ENCODE results near the gene CHRM4. TPM values are rescaled to one million over a fixed set of nuclear protein-coding genes. Genes with fewer than 3 reads are reported as not detected.

The CHRM4 gene
- total RNA-seq, 1 donor: 0.36 TPM

DNA sequence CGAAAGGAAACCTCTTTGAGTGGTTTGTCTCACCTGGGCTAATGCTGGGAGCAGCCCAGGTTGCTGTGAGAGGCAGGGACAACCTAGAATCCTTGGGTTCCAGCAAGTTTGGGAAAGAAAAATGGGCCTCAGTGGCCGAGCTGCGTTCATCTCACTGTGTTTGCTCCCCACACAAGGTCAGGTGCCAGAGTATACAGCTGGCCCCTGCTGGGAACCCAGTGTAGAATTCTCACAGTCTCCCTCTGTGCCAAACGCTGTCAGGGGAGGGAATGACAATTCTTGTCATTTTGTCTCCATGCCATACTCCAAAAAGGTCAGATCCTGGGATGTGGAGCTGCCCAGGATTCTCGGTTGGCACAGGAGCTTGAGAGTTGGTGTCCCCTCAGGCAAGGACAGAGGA lies 40.0 kb downstream of the CHRM4 start:
- Histone ChIP-seq H3K4me2 (ENCODE audit: insufficient read depth, low read length) (no peak overlapping the region), H3K36me3 (ENCODE audit: insufficient read depth, low read length) (no peaks in the 10 kb centered on the region), H3K27me3 (ENCODE audit: insufficient read depth, low read length) (no peaks in the 10 kb centered on the region), H4K20me1 (ENCODE audit: insufficient read depth, low read length) (peaks cover 24% of the 10 kb centered on the region), H3K9me3 (ENCODE audit: low read depth, low read length) (no peaks in the 10 kb centered on the region), H3K79me2 (ENCODE audit: insufficient read depth, low read length) (peaks cover 79% of the 10 kb centered on the region), H3K27ac (ENCODE audit: low read depth, low read length) (no peak overlapping the region), H3K4me1 (ENCODE audit: insufficient read depth, low read length) (peaks cover 16% of the 10 kb centered on the region), H3K4me3 (ENCODE audit: insufficient read depth, low read length) (no peak overlapping the region), H2AFZ (ENCODE audit: low read length) (no peak overlapping the region)
- TF ChIP-seq, protein P1, sequence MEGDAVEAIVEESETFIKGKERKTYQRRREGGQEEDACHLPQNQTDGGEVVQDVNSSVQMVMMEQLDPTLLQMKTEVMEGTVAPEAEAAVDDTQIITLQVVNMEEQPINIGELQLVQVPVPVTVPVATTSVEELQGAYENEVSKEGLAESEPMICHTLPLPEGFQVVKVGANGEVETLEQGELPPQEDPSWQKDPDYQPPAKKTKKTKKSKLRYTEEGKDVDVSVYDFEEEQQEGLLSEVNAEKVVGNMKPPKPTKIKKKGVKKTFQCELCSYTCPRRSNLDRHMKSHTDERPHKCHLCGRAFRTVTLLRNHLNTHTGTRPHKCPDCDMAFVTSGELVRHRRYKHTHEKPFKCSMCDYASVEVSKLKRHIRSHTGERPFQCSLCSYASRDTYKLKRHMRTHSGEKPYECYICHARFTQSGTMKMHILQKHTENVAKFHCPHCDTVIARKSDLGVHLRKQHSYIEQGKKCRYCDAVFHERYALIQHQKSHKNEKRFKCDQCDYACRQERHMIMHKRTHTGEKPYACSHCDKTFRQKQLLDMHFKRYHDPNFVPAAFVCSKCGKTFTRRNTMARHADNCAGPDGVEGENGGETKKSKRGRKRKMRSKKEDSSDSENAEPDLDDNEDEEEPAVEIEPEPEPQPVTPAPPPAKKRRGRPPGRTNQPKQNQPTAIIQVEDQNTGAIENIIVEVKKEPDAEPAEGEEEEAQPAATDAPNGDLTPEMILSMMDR (IDR thresholded peaks at IDR 0.05; ENCODE audit: extremely low read depth, low read depth, low read length): no peak
- DNase-seq (ENCODE audit: insufficient read length, low spot score, missing footprints): no peak

DNA sequence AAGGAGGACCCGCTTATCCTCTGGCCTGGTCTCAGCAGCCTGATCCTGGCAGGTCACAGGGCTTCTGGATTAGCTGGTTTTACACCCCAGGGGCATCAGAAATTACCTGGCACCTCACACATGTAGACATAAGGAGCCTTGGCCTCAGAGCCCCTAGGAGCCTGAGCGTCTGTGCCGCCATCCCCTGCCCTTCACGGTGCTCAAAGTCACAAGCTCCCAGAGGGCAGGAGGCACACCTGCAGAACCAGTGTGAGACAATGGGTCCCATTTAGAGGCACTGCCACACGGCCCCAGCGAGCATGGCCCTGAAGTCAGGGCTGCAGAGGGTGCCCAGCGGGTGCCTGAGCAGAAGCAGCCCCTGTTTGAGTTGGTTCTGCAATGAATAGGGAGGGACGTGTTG lies 40.4 kb downstream of the CHRM4 start:
- DNase-seq (ENCODE audit: insufficient read length, low spot score, missing footprints): no peak
- Histone ChIP-seq H3K27ac (ENCODE audit: low read depth, low read length) (no peak overlapping the region), H2AFZ (ENCODE audit: low read length) (no peak overlapping the region), H3K9me3 (ENCODE audit: low read depth, low read length) (no peaks in the 10 kb centered on the region), H3K27me3 (ENCODE audit: insufficient read depth, low read length) (no peaks in the 10 kb centered on the region), H3K79me2 (ENCODE audit: insufficient read depth, low read length) (peaks cover 74% of the 10 kb centered on the region), H3K4me1 (ENCODE audit: insufficient read depth, low read length) (peaks cover 15% of the 10 kb centered on the region), H3K36me3 (ENCODE audit: insufficient read depth, low read length) (no peaks in the 10 kb centered on the region), H3K4me2 (ENCODE audit: insufficient read depth, low read length) (no peak overlapping the region), H4K20me1 (ENCODE audit: insufficient read depth, low read length) (peaks cover 24% of the 10 kb centered on the region), H3K4me3 (ENCODE audit: insufficient read depth, low read length) (no peak overlapping the region)
- TF ChIP-seq, protein P1 (IDR thresholded peaks at IDR 0.05; ENCODE audit: extremely low read depth, low read depth, low read length): no peak

DNA sequence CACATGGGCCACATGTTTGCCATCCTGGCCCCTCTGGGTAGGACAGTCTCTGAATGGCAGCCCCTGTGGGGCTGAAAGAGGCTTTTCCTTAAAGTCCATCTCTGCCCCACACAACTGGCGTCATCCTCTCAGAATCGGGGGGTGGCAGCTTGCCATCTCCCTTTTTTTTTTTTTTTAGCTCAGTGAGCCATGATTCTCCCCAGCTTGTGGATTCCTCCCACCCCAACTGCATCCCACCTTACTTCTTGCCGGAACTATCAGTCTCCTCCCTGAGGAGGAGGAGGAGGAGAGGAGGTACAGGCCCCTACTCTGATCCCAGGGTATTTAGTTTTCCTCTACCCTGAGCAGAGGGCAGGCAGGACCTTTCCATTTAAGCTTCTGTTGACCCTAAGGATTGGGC lies 40.9 kb downstream of the CHRM4 start:
- peaks cover 15% of the 10 kb centered on the region for H3K4me1 ChIP-seq (ENCODE audit: insufficient read depth, low read length)
- no peak for DNase-seq (ENCODE audit: insufficient read length, low spot score, missing footprints)
- peaks cover 24% of the 10 kb centered on the region for H4K20me1 ChIP-seq (ENCODE audit: insufficient read depth, low read length)
- TF ChIP-seq, protein P1 (IDR thresholded peaks at IDR 0.05; ENCODE audit: extremely low read depth, low read depth, low read length): no peak
- H3K27ac ChIP-seq (ENCODE audit: low read depth, low read length): no peak overlapping the region
- no peak overlapping the region for H3K4me2 ChIP-seq (ENCODE audit: insufficient read depth, low read length)
- H3K36me3 ChIP-seq (ENCODE audit: insufficient read depth, low read length): no peaks in the 10 kb centered on the region
- no peak overlapping the region for H2AFZ ChIP-seq (ENCODE audit: low read length)
- H3K9me3 ChIP-seq (ENCODE audit: low read depth, low read length): no peaks in the 10 kb centered on the region
- H3K4me3 ChIP-seq (ENCODE audit: insufficient read depth, low read length): no peak overlapping the region
- no peaks in the 10 kb centered on the region for H3K27me3 ChIP-seq (ENCODE audit: insufficient read depth, low read length)
- H3K79me2 ChIP-seq (ENCODE audit: insufficient read depth, low read length): peaks cover 71% of the 10 kb centered on the region

DNA sequence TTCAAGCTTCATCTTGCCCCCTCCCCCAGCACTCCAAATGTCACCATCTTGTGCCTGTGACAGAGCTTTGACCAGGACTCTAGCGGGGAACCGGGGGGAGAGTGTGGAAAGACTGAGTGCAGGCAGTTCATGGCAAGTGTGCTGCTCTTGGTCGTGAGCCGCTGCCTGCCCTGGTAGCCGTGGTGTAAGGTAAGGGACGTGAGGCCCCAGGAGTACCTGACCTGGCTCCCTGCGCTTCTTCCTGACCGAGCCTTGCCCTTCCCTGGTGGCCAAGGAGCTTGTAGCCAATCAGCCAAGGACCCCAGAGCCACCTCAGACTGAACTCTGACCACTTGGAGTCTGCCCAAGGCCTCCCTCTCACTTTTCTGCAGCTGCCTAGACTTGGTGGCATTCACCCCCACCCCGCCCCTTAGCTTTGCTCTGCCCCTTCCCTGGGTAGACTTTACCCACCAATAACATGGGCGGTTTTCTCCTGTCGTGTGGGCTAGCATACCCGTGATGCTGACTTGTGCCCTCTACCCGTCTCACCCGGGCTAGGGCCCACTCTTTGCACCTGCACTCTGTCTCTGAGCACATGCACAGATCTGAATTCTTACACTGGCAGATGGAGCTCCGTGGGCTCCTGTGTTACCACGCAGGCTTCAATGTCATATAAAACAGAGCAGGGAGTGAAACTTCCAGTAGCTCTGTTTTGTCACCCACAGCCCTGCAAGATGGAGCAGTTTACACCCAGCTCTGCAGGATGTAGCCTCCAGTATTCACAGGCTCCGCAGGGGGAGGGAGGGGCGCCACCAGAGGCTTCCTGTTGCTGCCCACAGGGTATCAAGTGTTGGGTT lies 42.8 kb downstream of the CHRM4 start:
- H3K4me2 ChIP-seq (ENCODE audit: insufficient read depth, low read length): peak overlapping the region; percentile 92
- H3K9me3 ChIP-seq (ENCODE audit: low read depth, low read length): no peaks in the 10 kb centered on the region
- no peak overlapping the region for H2AFZ ChIP-seq (ENCODE audit: low read length)
- peak; percentile 58 for DNase-seq (ENCODE audit: insufficient read length, low spot score, missing footprints)
- peaks cover 59% of the 10 kb centered on the region for H3K79me2 ChIP-seq (ENCODE audit: insufficient read depth, low read length)
- peaks cover 15% of the 10 kb centered on the region for H3K4me1 ChIP-seq (ENCODE audit: insufficient read depth, low read length)
- no peaks in the 10 kb centered on the region for H3K36me3 ChIP-seq (ENCODE audit: insufficient read depth, low read length)
- no peaks in the 10 kb centered on the region for H3K27me3 ChIP-seq (ENCODE audit: insufficient read depth, low read length)
- H3K4me3 ChIP-seq (ENCODE audit: insufficient read depth, low read length): peak overlapping the region; percentile 84
- H3K27ac ChIP-seq (ENCODE audit: low read depth, low read length): no peak overlapping the region
- H4K20me1 ChIP-seq (ENCODE audit: insufficient read depth, low read length): peaks cover 24% of the 10 kb centered on the region
- TF ChIP-seq, protein P1 (IDR thresholded peaks at IDR 0.05; ENCODE audit: extremely low read depth, low read depth, low read length): no peak
